DMS 273 (cell line): Measurements from ENCODE around the gene CD59.

ENCODE experiments used
- DNase-seq: peaks from one replicate; lab custom pipeline; 2025; ENCODE audit not compliant: unreplicated experiment; lab: John Stamatoyannopoulos, UW

Gene CD59

GRCh38 chr11:33736148-33736812 lies at the start of gene CD59:
TSS of gene CD59 (minus strand) at chr11:33736423. CDS start at chr11:33722445, 13,978 bp downstream.
- DNase-seq, result peak; percentile 95

GRCh38 chr11:33785609-33786008 lies 49.4 kb upstream of the CD59 start:
- no peak for DNase-seq

GRCh38 chr11:33779849-33780528 lies 43.8 kb upstream of the CD59 start:
- DNase-seq, result no peak

GRCh38 chr11:33778675-33779074 lies 42.5 kb upstream of the CD59 start:
- peak; percentile 44 for DNase-seq

GRCh38 chr11:33777906-33778305 lies 41.7 kb upstream of the CD59 start:
- no peak for DNase-seq

- DNase-seq, result no peak
Observed at GRCh38 chr11:33775832-33776470, 39.7 kb upstream of the CD59 start.

GRCh38 chr11:33775467-33775807 lies 39.2 kb upstream of the CD59 start:
- no peak for DNase-seq

GRCh38 chr11:33774736-33775466 lies 38.7 kb upstream of the CD59 start:
- peak; percentile 46 for DNase-seq

- peak; percentile 91 for DNase-seq
Observed at GRCh38 chr11:33773987-33774735, 37.9 kb upstream of the CD59 start, which contains the start of gene FBXO3. TSS of gene FBXO3 (minus strand) at chr11:33774520. CDS start at chr11:33774497, 23 bp downstream.

- DNase-seq, result peak; percentile 49
Observed at GRCh38 chr11:33773404-33773986, 37.3 kb upstream of the CD59 start.

GRCh38 chr11:33772870-33773269 lies 36.6 kb upstream of the CD59 start:
- DNase-seq, result no peak

GRCh38 chr11:33772300-33772699 lies 36.1 kb upstream of the CD59 start:
- DNase-seq, result no peak

GRCh38 chr11:33770236-33770635 lies 34.0 kb upstream of the CD59 start:
- no peak for DNase-seq

GRCh38 chr11:33769542-33769941 lies 33.3 kb upstream of the CD59 start:
- no peak for DNase-seq

GRCh38 chr11:33767624-33768023 lies 31.4 kb upstream of the CD59 start:
- DNase-seq, result no peak

GRCh38 chr11:33766085-33766484 lies 29.9 kb upstream of the CD59 start:
- no peak for DNase-seq

- no peak for DNase-seq
Observed at GRCh38 chr11:33761471-33761870, 25.2 kb upstream of the CD59 start.

GRCh38 chr11:33753304-33753967 lies 17.2 kb upstream of the CD59 start:
- no peak for DNase-seq

- DNase-seq, result no peak
Observed at GRCh38 chr11:33751878-33752277, 15.7 kb upstream of the CD59 start.

GRCh38 chr11:33747979-33748378 lies 11.8 kb upstream of the CD59 start:
- DNase-seq, result no peak
